Gastrocnemius medialis (tissue), 4 donors: ENCODE results near the gene PTAFR.

Experiments
- CTCF ChIP-seq, 5 experiments: fragments of 450-650 bp in 3 of 5; fragments of 200-600 bp in 2 of 5; sonication (generic) in 2 of 5; IDR thresholded peaks in 4 of 5; conservative IDR thresholded peaks in 1 of 5; 1 replicate in 4 of 5; 2 replicates in 1 of 5; pipeline ENCODE4 v1.5.1; 2016 to 2019; ENCODE audit warnings: antibody characterized with exemption in 5 of 5, mild to moderate bottlenecking in 3 of 5, moderate library complexity in 3 of 5
- POLR2A ChIP-seq, 2 donors: fragments of 450-650 bp; IDR thresholded peaks; one replicate each; pipeline ENCODE4 v1.6.1; 2017; ENCODE audit warnings: antibody characterized with exemption in 2 of 2, mild to moderate bottlenecking in 2 of 2, moderate library complexity in 2 of 2

- TF ChIP-seq CTCF (IDR thresholded peaks at IDR 0.05 in 4 of 5, conservative IDR thresholded peaks at IDR 0.05 in 1 of 5) (no peak), POLR2A (IDR thresholded peaks at IDR 0.05) (no peak)
These were observed 57.7 kb downstream of the PTAFR start for GRCh38 chr1:28118640-28119307.
